K562 (cell line): ENCODE measurements around the gene ZC3H10. TPM values are rescaled to one million over a fixed set of nuclear protein-coding genes. Genes with fewer than 3 reads are reported as not detected.

Experiments used
- CBFA2T3 ChIP-seq: fragments of 450-650 bp; IDR thresholded peaks from 2 replicates; pipeline ENCODE4 v1.6.1; 2017
- ESRRA ChIP-seq: fragments of 450-650 bp; IDR thresholded peaks from 2 replicates; pipeline ENCODE4 v1.6.1; 2014; ENCODE audit warnings: low read depth, mild to moderate bottlenecking, moderate library complexity, borderline replicate concordance
- HMG20A ChIP-seq: fragments of 450-650 bp; formaldehyde crosslinking; conservative IDR thresholded peaks from 2 replicates; pipeline ENCODE4 v1.4.0; 2020; ENCODE audit warnings: mild to moderate bottlenecking, mixed read lengths
- JUNB ChIP-seq: fragments of 450-650 bp; formaldehyde crosslinking; conservative IDR thresholded peaks from 2 replicates; pipeline ENCODE4 v1.4.0; 2020; ENCODE audit warnings: mild to moderate bottlenecking
- KLF16 ChIP-seq: IDR thresholded peaks from 2 replicates; pipeline ENCODE4 v1.6.1; 2016; ENCODE audit warnings: antibody characterized with exemption
- MCM3 ChIP-seq: fragments of 450-650 bp; IDR thresholded peaks from 2 replicates; pipeline ENCODE4 v1.6.1; 2016
- POLR2A ChIP-seq: fragments of 450-650 bp; conservative IDR thresholded peaks from 2 replicates; pipeline ENCODE4 v1.6.1; 2016
- RFX7 ChIP-seq: fragments of 250-450 bp; sonication (Bioruptor Pico); IDR thresholded peaks from 2 replicates; pipeline ENCODE4 v1.5.1; 2021; ENCODE audit warnings: mild to moderate bottlenecking
- SPI1 ChIP-seq: IDR thresholded peaks from 2 replicates; pipeline ENCODE4 v1.6.1; 2011; ENCODE audit warnings: low read depth, low read length, control low read depth, borderline replicate concordance
- TAF1 ChIP-seq: IDR thresholded peaks from 2 replicates; pipeline ENCODE4 v1.6.1; 2011; ENCODE audit warnings: mild to moderate bottlenecking, low read length, moderate library complexity; ENCODE audit not compliant: insufficient read depth, control insufficient read depth, severe bottlenecking; ENCODE audit errors: extremely low read depth
- TCF3 ChIP-seq: sonication (generic); formaldehyde crosslinking; IDR thresholded peaks from 2 replicates; pipeline ENCODE4 v1.4.0; 2020; ENCODE audit warnings: mild to moderate bottlenecking, missing genetic modification reagents
- TRIM28 ChIP-seq: fragments of 450-650 bp; IDR thresholded peaks from 2 replicates; pipeline ENCODE4 v1.6.1; 2017
- ZBED1 ChIP-seq: IDR thresholded peaks from 2 replicates; pipeline ENCODE4 v1.6.1; 2014
- ZNF212 ChIP-seq: fragments of 450-650 bp; formaldehyde crosslinking; IDR thresholded peaks from 2 replicates; pipeline ENCODE4 v1.4.0; 2020; ENCODE audit warnings: mild to moderate bottlenecking
- ZNF232 ChIP-seq: sonication (generic); formaldehyde crosslinking; IDR thresholded peaks from 2 replicates; pipeline ENCODE4 v1.8.0; 2022; ENCODE audit warnings: mild to moderate bottlenecking, missing genetic modification reagents
- ZSCAN29 ChIP-seq: fragments of 450-650 bp; IDR thresholded peaks from 2 replicates; pipeline ENCODE4 v1.6.1; 2017
- polyA plus RNA-seq, 8 experiments: library from polyadenylated mRNA; depleted of rRNA in 4 of 8; stranded (reverse) in 5 of 8; unstranded in 3 of 8; fragments of >200 nt; fragmentation: Nextera tagmentation in 2 of 8; fragmentation: Illumina TruSeq in 1 of 8; extraction: Ambion mirVana in 2 of 8; extraction: Trizol in 1 of 8; gene quantifications; 2 replicates each; pipeline versions ENCODE4 v1.2.1 to v1.2.3, GENCODE V29; 2011 to 2014; ENCODE audit warnings: inconsistent platforms in 1 of 8, missing spikeins in 1 of 8
- total RNA-seq, 7 experiments: library from RNA; depleted of rRNA in 6 of 7; stranded (reverse); fragments of >200 nt in 6 of 7; fragmentation: Illumina TruSeq in 2 of 7; extraction: Trizol in 2 of 7; gene quantifications; 2 replicates each; pipeline versions ENCODE4 v1.2.1 to v1.2.3, GENCODE V29; 2011 to 2021; ENCODE audit warnings: low replicate concordance in 1 of 7
- TF ChIP-seq, protein P1 (sequence below): sonication (generic); formaldehyde crosslinking; IDR thresholded peaks from 2 replicates; pipeline ENCODE4 v1.8.0; 2022; ENCODE audit warnings: mild to moderate bottlenecking, missing genetic modification reagents, borderline replicate concordance
- TF ChIP-seq, protein P2 (sequence below), 2 experiments: IDR thresholded peaks; 2 replicates each; pipeline ENCODE4 v1.6.1; 2011; ENCODE audit warnings: borderline replicate concordance in 1 of 2, control low read depth in 1 of 2, low read depth in 1 of 2, low read length in 1 of 2, mild to moderate bottlenecking in 1 of 2, mixed read lengths in 1 of 2, moderate library complexity in 1 of 2; ENCODE audit not compliant: insufficient read depth in 1 of 2, insufficient read length in 1 of 2, poor library complexity in 1 of 2, severe bottlenecking in 1 of 2; ENCODE audit errors: extremely low read depth in 1 of 2
- TF ChIP-seq, protein P3 (sequence below): IDR thresholded peaks from 3 replicates; pipeline ENCODE4 v1.6.1; 2011; ENCODE audit warnings: borderline replicate concordance, mild to moderate bottlenecking; ENCODE audit not compliant: insufficient read length, insufficient read depth
- TF ChIP-seq, protein P4 (sequence below): sonication (generic); formaldehyde crosslinking; IDR thresholded peaks from 2 replicates; pipeline ENCODE4 v1.8.0; 2022; ENCODE audit warnings: missing genetic modification reagents, mild to moderate bottlenecking, borderline replicate concordance
- TF ChIP-seq, protein P5 (sequence below): fragments of 450-650 bp; IDR thresholded peaks from one replicate; pipeline ENCODE4 v1.6.1; 2018; ENCODE audit warnings: mild to moderate bottlenecking, moderate library complexity; ENCODE audit not compliant: partially characterized antibody

Gene ZC3H10
- total and polyA plus RNA-seq, 9 of the 15 experiments (the other 6 are each of a cell fraction or from before 2014, with no cell fraction given): 0.31 to 4.1 (median 1.6) TPM

- TF ChIP-seq, protein P1, sequence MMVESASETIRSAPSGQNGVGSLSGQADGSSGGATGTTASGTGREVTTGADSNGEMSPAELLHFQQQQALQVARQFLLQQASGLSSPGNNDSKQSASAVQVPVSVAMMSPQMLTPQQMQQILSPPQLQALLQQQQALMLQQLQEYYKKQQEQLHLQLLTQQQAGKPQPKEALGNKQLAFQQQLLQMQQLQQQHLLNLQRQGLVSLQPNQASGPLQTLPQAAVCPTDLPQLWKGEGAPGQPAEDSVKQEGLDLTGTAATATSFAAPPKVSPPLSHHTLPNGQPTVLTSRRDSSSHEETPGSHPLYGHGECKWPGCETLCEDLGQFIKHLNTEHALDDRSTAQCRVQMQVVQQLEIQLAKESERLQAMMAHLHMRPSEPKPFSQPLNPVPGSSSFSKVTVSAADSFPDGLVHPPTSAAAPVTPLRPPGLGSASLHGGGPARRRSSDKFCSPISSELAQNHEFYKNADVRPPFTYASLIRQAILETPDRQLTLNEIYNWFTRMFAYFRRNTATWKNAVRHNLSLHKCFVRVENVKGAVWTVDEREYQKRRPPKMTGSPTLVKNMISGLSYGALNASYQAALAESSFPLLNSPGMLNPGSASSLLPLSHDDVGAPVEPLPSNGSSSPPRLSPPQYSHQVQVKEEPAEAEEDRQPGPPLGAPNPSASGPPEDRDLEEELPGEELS (CRISPR knock-in tag): no peak
- TF ChIP-seq SPI1 (peak; percentile 93), TRIM28 (no peak), KLF16 (no peak), POLR2A (peak; percentile 100), CBFA2T3 (no peak), MCM3 (no peak), RFX7 (peak; percentile 61; the same call in 1 of the 2 replicates), HMG20A (CRISPR knock-in tag) (no peak), JUNB (CRISPR knock-in tag) (no peak), ZNF232 (CRISPR knock-in tag) (peak; percentile 8; the same call in 1 of the 2 replicates), ZSCAN29 (no peak; the same call in 1 of the 2 replicates), ZNF212 (CRISPR knock-in tag) (no peak), ZBED1 (peak; percentile 65; the same call in 1 of the 2 replicates), TCF3 (CRISPR knock-in tag) (no peak), TAF1 (peak; percentile 98), ESRRA (0 out of 2 replicates have a peak, but pooled peaks have one; percentile 50)
- TF ChIP-seq, protein P2, sequence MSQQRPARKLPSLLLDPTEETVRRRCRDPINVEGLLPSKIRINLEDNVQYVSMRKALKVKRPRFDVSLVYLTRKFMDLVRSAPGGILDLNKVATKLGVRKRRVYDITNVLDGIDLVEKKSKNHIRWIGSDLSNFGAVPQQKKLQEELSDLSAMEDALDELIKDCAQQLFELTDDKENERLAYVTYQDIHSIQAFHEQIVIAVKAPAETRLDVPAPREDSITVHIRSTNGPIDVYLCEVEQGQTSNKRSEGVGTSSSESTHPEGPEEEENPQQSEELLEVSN (IDR thresholded peaks at IDR 0.05; ENCODE audit: borderline replicate concordance in 1 of 2, extremely low read depth in 1 of 2, insufficient read depth in 1 of 2, insufficient read length in 1 of 2, low read depth in 1 of 2, low read length in 1 of 2, poor library complexity in 1 of 2, severe bottlenecking in 1 of 2): peak; percentile 21 to 27
- TF ChIP-seq, protein P3, sequence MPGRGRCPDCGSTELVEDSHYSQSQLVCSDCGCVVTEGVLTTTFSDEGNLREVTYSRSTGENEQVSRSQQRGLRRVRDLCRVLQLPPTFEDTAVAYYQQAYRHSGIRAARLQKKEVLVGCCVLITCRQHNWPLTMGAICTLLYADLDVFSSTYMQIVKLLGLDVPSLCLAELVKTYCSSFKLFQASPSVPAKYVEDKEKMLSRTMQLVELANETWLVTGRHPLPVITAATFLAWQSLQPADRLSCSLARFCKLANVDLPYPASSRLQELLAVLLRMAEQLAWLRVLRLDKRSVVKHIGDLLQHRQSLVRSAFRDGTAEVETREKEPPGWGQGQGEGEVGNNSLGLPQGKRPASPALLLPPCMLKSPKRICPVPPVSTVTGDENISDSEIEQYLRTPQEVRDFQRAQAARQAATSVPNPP: no peak
- TF ChIP-seq, protein P4, sequence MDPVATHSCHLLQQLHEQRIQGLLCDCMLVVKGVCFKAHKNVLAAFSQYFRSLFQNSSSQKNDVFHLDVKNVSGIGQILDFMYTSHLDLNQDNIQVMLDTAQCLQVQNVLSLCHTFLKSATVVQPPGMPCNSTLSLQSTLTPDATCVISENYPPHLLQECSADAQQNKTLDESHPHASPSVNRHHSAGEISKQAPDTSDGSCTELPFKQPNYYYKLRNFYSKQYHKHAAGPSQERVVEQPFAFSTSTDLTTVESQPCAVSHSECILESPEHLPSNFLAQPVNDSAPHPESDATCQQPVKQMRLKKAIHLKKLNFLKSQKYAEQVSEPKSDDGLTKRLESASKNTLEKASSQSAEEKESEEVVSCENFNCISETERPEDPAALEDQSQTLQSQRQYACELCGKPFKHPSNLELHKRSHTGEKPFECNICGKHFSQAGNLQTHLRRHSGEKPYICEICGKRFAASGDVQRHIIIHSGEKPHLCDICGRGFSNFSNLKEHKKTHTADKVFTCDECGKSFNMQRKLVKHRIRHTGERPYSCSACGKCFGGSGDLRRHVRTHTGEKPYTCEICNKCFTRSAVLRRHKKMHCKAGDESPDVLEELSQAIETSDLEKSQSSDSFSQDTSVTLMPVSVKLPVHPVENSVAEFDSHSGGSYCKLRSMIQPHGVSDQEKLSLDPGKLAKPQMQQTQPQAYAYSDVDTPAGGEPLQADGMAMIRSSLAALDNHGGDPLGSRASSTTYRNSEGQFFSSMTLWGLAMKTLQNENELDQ (CRISPR knock-in tag): no peak
- TF ChIP-seq, protein P5, sequence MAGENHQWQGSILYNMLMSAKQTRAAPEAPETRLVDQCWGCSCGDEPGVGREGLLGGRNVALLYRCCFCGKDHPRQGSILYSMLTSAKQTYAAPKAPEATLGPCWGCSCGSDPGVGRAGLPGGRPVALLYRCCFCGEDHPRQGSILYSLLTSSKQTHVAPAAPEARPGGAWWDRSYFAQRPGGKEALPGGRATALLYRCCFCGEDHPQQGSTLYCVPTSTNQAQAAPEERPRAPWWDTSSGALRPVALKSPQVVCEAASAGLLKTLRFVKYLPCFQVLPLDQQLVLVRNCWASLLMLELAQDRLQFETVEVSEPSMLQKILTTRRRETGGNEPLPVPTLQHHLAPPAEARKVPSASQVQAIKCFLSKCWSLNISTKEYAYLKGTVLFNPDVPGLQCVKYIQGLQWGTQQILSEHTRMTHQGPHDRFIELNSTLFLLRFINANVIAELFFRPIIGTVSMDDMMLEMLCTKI: no peak
These were observed 1.6 kb upstream of the ZC3H10 start, which contains the start of gene RPL41 (continued) for GRCh38 chr12:56116267-56117081.
